Endodermal cell (in vitro differentiated cells): ENCODE measurements around the gene STIM1. TPM values are rescaled to one million over a fixed set of nuclear protein-coding genes. Genes with fewer than 3 reads are reported as not detected.

Source experiments
- DNase-seq: peaks from one replicate; pipeline ENCODE4 v3.0.0-alpha.2; 2017
- H3K27ac ChIP-seq: 2 replicates; pipeline ENCODE4 v1.5.1; 2013; ENCODE audit warnings: mild to moderate bottlenecking, low read depth, low read length, moderate library complexity
- H3K27me3 ChIP-seq: 2 replicates; pipeline ENCODE4 v1.6.1; 2013; ENCODE audit warnings: mild to moderate bottlenecking, low read length, moderate library complexity; ENCODE audit not compliant: insufficient read depth, control insufficient read depth, poor library complexity, severe bottlenecking
- H3K36me3 ChIP-seq: 2 replicates; pipeline ENCODE4 v1.7.0; 2013; ENCODE audit warnings: mild to moderate bottlenecking, low read length, moderate library complexity; ENCODE audit not compliant: control insufficient read depth, insufficient read depth
- H3K4me1 ChIP-seq: one replicate; pipeline ENCODE4 v1.7.0; 2013; ENCODE audit warnings: low read length; ENCODE audit not compliant: control insufficient read depth, insufficient read depth
- H3K4me3 ChIP-seq: 2 replicates; pipeline ENCODE4 v1.5.1; 2013; ENCODE audit warnings: mild to moderate bottlenecking, low read length, moderate library complexity
- H3K9ac ChIP-seq: 2 replicates; pipeline ENCODE4 v1.6.1; 2013; ENCODE audit warnings: mild to moderate bottlenecking, low read length, moderate library complexity; ENCODE audit not compliant: poor library complexity, severe bottlenecking; ENCODE audit errors: extremely low read depth
- H3K9me3 ChIP-seq: 2 replicates; pipeline ENCODE4 v1.6.1; 2013; ENCODE audit warnings: mild to moderate bottlenecking, low read length, moderate library complexity; ENCODE audit not compliant: control insufficient read depth
- H3K27ac Mint-ChIP-seq: 2 replicates; pipeline ENCODE4 v1.8.0; 2020; ENCODE audit warnings: mixed read lengths
- H3K27me3 Mint-ChIP-seq: 2 replicates; pipeline ENCODE4 v1.8.0; 2021; ENCODE audit warnings: mild to moderate bottlenecking, mixed read lengths; ENCODE audit not compliant: insufficient read depth
- H3K36me3 Mint-ChIP-seq: 2 replicates; pipeline ENCODE4 v1.8.0; 2020; ENCODE audit warnings: low read depth, mixed read lengths
- H3K4me1 Mint-ChIP-seq: 2 replicates; pipeline ENCODE4 v1.8.0; 2020; ENCODE audit warnings: mixed read lengths
- H3K4me3 Mint-ChIP-seq: 2 replicates; pipeline ENCODE4 v1.8.0; 2020; ENCODE audit warnings: mild to moderate bottlenecking, moderate library complexity, mixed read lengths
- H3K9me3 Mint-ChIP-seq: 2 replicates; pipeline ENCODE4 v1.8.0; 2020; ENCODE audit warnings: mild to moderate bottlenecking, mixed read lengths
- WGBS, 2 experiments: methylation state at CpG; one replicate each; pipeline versions ENCODE4 v1.1.5 to v1.1.7; 2013; ENCODE audit warnings: missing lambda C conversion rate in 2 of 2, mixed read lengths in 1 of 2; ENCODE audit not compliant: insufficient coverage in 1 of 2, insufficient read length in 1 of 2; 5-methylcytosine and 5-hydroxymethylcytosine counted together
- total RNA-seq, 2 donors: library from RNA; stranded (reverse); fragmentation: NEBNext Ultra II Directional in 1 of 2; extraction: Animal tissue kit (Norgen Biotek cat#: 25700) in 1 of 2; gene quantifications; 2 replicates in 1 of 2; 3 replicates in 1 of 2; pipeline ENCODE4 v1.2.1, GENCODE V29; 2021
- TF ChIP-seq, protein P1 (sequence below): fragments of 200-600 bp; sonication (generic); conservative IDR thresholded peaks from 2 replicates; pipeline ENCODE4 v1.5.0; 2021; ENCODE audit warnings: antibody characterized with exemption, mild to moderate bottlenecking

The STIM1 gene
- total RNA-seq, 2 donors from 2014 or later = 20.9 to 27.9 TPM

DNA sequence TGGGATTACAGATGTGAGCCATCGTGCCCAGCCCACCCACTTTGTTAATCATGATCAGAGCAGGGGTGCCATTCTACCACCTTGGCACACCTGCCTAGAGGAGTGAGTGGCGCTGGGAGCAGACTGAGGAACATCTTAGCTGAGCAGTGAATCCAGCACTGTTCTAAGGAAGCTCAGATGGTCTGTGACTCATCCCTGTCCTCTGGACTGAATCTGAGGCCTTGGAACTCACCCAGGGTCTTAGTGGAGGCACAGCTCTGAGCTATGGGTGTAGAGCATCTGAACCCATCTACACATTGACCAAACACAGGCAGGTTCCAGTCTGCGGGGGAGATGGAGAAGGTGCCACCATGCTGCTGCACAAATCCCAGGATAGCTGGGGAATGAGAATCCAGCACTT is 32.2 kb upstream of the STIM1 start:
- Histone ChIP-seq H3K27me3 (no peaks in the 10 kb centered on the region), H3K27ac (no peak overlapping the region), H3K4me1 (no peaks in the 10 kb centered on the region), H3K4me3 (no peak overlapping the region), H3K36me3 (peaks cover 23% of the 10 kb centered on the region), H3K9me3 (no peaks in the 10 kb centered on the region), H3K9ac (no peak overlapping the region)
- no peaks in the 10 kb centered on the region for H3K27me3 Mint-ChIP-seq
- TF ChIP-seq, protein P1, sequence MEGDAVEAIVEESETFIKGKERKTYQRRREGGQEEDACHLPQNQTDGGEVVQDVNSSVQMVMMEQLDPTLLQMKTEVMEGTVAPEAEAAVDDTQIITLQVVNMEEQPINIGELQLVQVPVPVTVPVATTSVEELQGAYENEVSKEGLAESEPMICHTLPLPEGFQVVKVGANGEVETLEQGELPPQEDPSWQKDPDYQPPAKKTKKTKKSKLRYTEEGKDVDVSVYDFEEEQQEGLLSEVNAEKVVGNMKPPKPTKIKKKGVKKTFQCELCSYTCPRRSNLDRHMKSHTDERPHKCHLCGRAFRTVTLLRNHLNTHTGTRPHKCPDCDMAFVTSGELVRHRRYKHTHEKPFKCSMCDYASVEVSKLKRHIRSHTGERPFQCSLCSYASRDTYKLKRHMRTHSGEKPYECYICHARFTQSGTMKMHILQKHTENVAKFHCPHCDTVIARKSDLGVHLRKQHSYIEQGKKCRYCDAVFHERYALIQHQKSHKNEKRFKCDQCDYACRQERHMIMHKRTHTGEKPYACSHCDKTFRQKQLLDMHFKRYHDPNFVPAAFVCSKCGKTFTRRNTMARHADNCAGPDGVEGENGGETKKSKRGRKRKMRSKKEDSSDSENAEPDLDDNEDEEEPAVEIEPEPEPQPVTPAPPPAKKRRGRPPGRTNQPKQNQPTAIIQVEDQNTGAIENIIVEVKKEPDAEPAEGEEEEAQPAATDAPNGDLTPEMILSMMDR = no peak
- no peak overlapping the region for H3K27ac Mint-ChIP-seq
- no peak for DNase-seq
- H3K9me3 Mint-ChIP-seq = no peaks in the 10 kb centered on the region
- H3K4me1 Mint-ChIP-seq = peaks cover 1% of the 10 kb centered on the region
- 95 to 100% methylated on average over 3 of the region's 3 CpGs for whole genome bisulfite sequencing, 2 experiments
- H3K36me3 Mint-ChIP-seq = peaks cover 26% of the 10 kb centered on the region
- no peak overlapping the region for H3K4me3 Mint-ChIP-seq

DNA sequence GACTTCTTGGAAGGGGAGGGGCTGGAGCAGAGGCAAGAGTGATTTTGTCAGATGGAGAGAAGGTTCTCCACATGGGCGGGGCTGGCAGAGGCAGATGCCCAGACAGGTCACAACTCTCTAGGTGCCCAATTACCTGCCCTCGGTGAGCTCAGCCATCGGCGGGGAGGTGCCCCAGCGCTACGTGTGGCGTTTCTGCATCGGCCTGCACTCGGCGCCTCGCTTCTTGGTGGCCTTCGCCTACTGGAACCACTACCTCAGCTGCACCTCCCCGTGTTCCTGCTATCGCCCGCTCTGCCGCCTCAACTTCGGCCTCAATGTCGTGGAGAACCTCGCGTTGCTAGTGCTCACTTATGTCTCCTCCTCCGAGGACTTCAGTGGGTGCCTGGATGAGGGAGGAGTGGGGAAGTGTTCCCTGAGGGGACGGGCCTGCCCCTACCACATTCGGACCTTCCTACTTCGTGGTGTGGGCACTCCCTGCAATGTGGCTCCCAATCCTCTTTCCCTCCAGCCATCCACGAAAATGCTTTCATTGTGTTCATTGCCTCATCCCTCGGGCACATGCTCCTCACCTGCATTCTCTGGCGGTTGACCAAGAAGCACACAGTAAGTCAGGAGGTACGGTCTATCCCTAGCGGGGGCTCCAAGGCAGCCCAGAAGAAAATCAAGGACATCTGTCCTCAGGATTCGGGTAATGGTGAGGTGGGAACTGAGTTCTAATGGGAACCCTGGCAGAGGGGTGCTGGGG is 31.5 kb upstream of the STIM1 start:
- H3K27me3 ChIP-seq = no peaks in the 10 kb centered on the region
- peaks cover 23% of the 10 kb centered on the region for H3K36me3 ChIP-seq
- Mint-ChIP-seq H3K27ac (no peak overlapping the region), H3K36me3 (peaks cover 29% of the 10 kb centered on the region), H3K4me1 (peaks cover 1% of the 10 kb centered on the region), H3K27me3 (no peaks in the 10 kb centered on the region), H3K9me3 (no peaks in the 10 kb centered on the region), H3K4me3 (no peak overlapping the region)
- H3K9me3 ChIP-seq = no peaks in the 10 kb centered on the region
- DNase-seq = no peak
- H3K9ac ChIP-seq = no peak overlapping the region
- no peaks in the 10 kb centered on the region for H3K4me1 ChIP-seq
- H3K4me3 ChIP-seq = no peak overlapping the region
- H3K27ac ChIP-seq = no peak overlapping the region
- WGBS, 2 experiments = 95 to 98% methylated on average over 18 to 30 of the region's 30 CpGs
- TF ChIP-seq, protein P1 = no peak

DNA sequence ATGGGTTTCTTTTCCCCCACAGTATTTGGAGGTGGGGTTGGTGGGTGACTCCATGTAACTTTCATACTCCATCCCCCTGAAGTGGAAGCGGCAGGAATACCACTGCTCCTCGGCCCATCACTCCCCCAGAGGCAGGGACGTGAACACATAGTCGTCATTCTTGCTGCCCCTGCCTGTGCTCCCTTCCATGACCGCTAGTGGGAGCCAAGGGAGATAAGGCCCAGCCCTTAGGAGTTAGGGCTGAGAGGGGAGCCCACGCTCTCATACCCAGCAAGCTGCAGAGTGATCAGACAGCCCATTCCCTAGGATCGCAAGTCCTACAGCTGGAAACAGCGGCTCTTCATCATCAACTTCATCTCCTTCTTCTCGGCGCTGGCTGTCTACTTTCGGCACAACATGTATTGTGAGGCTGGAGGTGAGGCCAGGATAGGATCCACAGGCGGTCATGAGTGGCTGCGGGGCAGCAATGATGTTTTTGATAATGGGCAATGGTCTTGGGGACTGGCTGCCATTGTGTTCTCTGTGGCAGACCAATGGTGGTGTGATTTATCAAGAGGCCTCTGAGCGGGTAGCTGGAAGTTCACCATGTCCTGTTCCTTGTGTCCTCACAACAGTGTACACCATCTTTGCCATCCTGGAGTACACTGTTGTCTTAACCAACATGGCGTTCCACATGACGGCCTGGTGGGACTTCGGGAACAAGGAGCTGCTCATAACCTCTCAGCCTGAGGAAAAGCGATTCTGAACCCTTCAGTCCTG is 30.6 kb upstream of the STIM1 start:
- no peak overlapping the region for H3K4me3 Mint-ChIP-seq
- peaks cover 1% of the 10 kb centered on the region for H3K4me1 Mint-ChIP-seq
- DNase-seq = peak; percentile 98
- peak overlapping the region; percentile 41 for H3K27ac Mint-ChIP-seq
- TF ChIP-seq, protein P1 = peak; percentile 94
- H3K27me3 Mint-ChIP-seq = no peaks in the 10 kb centered on the region
- peaks cover 35% of the 10 kb centered on the region for H3K36me3 Mint-ChIP-seq
- no peaks in the 10 kb centered on the region for H3K4me1 ChIP-seq
- WGBS, 2 experiments = 67 to 78% methylated on average over 12 to 18 of the region's 18 CpGs
- H3K27me3 ChIP-seq = no peaks in the 10 kb centered on the region
- H3K9me3 ChIP-seq = no peaks in the 10 kb centered on the region
- H3K9ac ChIP-seq = no peak overlapping the region
- H3K4me3 ChIP-seq = no peak overlapping the region
- peaks cover 29% of the 10 kb centered on the region for H3K36me3 ChIP-seq
- H3K27ac ChIP-seq = no peak overlapping the region
- H3K9me3 Mint-ChIP-seq = no peaks in the 10 kb centered on the region
